Inflammatory macrophage treated with lipopolysaccharide for 4 hours (primary cell): ENCODE data around the gene TGIF2.
"Not testable (repeated sequence)": the region's sequence is repeated elsewhere in the genome, so short reads cannot be mapped to it uniquely, and the experiment has no call there.

Experiments
- DNase-seq: peaks from one replicate; pipeline ENCODE4 v3.0.0-alpha.2; 2020

Gene TGIF2

GRCh38 chr20:36579996-36580545 lies 6.7 kb downstream of the TGIF2 start:
- no peak for DNase-seq

DNA sequence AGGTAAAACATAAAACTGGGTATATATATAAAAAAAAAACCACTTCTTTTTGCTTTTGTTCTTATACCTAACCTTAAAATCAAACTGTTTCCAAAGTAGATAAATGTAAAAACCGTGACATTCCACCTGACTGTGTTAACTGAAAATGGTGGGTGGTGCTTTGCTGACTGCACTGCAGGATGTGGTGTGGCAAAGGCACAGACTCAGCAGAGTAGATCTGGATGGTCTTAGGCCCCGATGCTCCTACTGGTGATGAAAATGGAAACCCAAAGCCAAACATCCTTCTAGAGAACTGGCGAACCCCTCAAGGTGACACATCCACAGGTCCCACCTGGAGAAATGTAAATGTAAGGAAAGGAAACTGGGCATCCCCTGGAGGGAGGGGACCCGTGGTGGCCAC lies 8.9 kb downstream of the TGIF2 start:
- no peak for DNase-seq

DNA sequence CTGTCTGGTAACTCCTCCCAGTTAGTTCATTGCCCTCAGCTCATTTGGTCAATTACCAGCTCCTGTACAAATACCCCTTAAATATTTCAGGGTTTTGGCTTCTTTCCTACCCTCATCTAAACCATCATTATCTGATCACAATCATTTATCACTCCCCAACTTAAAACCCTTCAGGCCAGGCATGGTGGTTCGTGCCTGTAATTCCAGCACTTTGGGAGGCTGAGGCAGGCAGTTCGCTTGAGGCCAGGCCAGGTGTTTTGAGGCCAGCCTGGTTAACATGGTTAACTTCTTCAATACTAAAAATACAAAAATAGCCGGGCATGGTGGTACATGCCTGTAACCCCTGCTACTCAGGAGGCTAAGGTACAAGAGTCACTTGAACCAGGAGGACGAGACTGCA lies 9.4 kb downstream of the TGIF2 start:
- DNase-seq, result no peak

DNA sequence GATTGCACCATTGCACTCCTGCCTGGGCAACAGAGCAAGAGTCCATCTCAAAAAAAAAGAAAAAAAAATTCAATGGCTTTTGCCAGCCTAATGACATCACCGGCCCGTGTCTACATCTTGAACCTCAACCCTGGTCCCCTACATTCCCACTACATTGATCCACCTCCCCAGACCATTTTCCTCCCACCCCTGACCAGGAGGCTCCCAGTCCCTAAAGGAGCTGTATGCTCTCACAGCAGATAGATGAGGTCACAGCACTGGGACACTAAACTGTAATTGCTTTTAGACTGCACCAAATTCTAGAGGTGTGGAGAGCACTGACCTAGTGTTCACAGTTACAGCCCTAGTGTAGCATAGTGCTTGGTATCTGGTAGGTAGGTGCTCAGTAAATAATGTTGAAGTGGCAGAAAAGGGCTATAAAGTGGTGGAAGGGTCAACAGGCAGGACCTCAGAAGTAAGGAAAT lies 10.7 kb downstream of the TGIF2 start:
- no peak for DNase-seq

GRCh38 chr20:36585410-36586125 lies 12.2 kb downstream of the TGIF2 start:
- DNase-seq, result no peak

DNA sequence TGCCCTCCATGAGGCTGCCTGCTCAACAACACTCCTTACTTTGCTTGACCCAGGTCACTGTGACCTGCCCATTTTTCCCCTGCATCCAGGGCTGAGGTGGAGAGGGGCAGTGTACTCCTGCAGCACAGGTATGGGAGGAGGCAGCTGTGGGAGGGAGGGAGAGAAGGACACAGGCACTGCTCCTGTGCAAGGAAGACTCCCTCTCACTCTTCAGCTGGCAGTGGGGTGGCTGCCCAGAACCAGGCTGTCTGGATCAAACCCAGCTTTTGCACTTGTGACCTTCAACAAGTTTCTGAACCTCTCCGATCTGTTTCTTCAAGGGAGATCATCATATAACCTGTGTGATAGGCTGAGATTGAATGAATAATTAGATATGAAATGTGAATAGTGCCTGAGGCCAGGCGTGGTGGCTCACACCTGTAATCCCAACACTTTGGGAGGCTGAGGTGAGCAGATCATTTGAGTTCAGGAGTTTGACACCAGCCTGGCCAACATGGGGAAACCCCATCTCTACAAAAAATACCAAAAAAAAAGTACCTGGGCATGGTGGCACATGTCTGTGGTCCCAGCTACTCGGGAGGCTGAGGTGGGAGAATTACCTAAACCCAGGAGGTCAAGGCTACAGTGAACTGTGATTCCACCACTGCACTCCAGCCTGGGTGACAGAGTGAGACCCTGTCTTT lies 14.1 kb downstream of the TGIF2 start:
- no peak for DNase-seq

GRCh38 chr20:36591281-36591680 lies 17.9 kb downstream of the TGIF2 start:
- no peak for DNase-seq

GRCh38 chr20:36591854-36592641 lies 18.7 kb downstream of the TGIF2 start:
- peak; percentile 8 for DNase-seq

DNA sequence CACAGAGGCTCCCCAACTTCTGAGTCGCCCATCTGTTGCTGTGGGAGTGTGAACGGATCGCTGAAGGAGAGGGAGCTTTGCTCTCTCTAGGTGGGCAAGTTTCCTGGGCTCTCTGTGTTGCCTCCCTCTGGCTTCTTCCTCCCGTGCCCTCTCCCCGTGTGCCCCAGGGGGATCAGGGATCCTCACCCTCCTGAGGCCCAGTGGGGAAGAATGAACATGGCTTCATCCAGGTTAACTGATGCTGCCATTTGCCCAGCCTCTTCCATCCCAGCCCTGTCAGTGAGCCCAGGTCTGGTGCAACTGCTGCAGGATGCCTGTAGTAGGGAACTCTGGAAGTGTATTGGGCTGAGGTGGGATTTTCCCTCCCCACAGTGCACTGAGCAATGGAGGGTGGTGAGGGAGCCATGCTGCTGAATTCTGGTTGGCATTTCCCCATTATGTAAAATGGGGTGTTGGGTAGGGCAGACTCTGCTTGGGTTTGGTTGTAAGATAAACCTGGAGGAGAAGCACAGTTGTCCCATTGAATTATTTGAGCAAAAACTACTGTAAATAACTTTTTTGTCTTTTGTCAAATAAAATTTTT lies 20.0 kb downstream of the TGIF2 start:
- DNase-seq, result no peak

DNA sequence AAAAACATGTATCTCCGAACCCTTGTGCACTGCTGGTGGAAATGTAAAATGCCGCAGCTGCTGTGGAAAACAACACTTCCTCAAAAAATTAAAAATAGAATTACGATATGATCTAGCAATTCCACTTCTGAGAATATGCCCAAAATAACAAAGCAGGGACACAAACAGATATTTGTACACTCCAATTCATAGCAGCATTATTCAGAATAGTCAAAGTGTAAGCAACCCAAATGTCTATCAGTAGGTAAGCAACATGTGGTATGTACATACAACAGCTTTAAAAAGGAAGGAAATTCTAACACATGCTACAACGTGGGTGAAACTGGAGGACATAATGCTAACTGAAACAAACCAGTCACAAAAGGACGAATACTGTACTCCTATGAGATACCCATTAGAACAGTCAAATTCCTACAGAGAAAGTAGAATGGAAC lies 26.5 kb downstream of the TGIF2 start:
- peak; percentile 52 for DNase-seq

- peak; percentile 57 for DNase-seq
Measured at GRCh38 chr20:36601540-36601939, 28.1 kb downstream of the TGIF2 start.

DNA sequence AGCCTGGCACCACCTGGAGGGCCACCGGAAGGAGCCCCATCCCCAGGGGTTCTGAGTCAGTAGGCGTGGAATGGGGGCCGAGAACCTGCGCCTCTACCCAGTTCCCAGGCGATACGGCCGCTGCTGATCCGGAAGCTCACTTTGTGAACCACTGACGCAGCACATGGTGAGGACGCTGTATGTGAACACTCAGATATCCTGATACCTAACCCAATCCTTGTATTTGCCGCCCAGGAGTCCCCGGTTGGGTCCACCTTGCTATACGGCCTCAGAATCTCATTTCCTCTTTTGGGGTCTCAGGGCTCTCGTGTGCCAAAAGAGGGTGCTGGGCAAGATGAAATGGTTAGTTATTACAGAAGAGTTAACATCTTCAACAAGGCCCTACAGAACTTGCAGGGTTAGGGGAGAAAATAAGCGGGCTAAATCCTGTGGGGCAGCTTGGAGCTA lies 31.6 kb downstream of the TGIF2 start:
- DNase-seq, result peak; percentile 45

- peak; percentile 99 for DNase-seq
Measured at GRCh38 chr20:36605399-36606157, 32.2 kb downstream of the TGIF2 start, which contains the start of gene RAB5IF. TSS of gene RAB5IF (plus strand) at chr20:36605779. CDS start at chr20:36605952, 173 bp downstream.

DNA sequence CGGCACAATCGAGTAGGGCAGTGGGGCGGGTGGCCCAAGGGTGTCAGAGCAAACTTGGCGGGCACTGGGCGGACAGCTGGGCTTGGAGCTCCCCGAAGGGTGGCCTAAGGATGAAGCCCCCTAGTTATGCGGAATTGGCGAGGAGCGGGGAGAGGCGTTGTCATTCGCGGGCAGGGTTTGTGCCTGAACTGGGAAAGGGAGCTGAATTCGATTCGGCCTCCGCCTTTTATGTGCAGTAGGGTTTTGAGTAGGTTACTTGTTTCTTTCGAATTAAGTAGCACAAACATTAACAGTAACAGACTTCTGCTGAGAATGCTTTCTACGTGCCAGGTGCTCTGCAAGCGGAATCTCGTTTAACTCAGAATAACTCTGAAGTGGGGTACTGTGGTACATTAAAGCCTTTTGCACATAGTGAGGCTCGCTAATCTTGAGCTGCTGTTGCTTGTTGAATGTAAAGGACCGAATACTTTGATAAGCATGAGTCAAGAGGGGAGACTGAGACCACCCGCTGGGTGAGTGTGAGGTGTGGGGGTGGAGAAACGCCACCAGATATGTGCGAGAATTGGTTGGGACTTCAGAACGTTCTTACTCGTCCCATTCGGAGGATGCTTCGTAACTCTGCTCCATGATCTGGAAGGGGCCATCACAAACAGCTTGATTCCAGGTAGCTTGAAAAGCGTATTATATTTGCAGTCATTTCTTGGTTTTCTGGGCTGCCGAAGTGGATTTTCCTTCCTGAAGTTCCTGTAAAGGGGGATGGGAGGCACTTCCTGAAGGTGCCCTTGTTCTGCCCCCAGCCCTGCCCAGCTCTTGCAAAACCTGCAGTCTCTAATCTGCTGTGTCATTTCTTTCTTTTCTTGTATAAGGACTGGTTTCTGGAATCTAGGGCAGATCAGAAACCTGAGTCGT lies 33.0 kb downstream of the TGIF2 start:
- DNase-seq, result peak; percentile 89

DNA sequence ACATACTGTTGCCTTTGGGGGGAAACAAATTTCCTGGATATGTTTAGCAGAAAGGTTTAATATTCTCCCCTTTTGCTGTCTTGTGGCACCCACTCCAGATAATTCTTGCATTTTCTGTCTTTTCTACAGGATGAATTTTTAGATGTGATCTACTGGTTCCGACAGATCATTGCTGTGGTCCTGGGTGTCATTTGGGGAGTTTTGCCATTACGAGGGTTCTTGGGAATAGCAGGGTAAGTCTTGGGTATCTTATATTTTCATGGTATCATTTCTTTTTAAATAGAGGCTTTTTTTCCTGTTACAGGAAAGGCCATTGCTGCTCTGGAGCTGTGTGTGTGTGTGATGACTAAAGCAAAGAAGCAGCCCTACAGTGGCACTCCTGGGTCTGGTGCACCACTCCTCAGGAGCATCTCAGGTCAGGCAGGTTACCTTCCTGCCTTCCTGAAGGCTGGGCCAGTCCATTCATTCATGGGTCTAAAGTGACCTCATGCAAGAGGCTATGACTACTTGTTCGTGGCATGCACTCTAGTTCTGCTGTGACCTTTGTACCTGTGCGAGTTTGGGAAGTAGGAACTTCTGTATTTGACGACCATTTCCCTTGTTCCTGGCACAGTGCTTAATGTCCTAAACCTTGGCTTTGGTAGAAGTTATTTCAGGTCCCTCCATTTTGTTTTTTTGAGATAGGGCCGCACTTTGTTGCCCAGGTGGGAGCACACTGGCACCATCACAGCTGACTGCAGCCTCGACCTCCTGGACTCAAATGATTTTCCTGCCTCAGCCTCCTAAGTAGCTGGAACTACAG lies 34.4 kb downstream of the TGIF2 start:
- peak; percentile 28 for DNase-seq

- DNase-seq, result not testable (repeated sequence)
Measured at GRCh38 chr20:36608388-36608728, 35.0 kb downstream of the TGIF2 start.

DNA sequence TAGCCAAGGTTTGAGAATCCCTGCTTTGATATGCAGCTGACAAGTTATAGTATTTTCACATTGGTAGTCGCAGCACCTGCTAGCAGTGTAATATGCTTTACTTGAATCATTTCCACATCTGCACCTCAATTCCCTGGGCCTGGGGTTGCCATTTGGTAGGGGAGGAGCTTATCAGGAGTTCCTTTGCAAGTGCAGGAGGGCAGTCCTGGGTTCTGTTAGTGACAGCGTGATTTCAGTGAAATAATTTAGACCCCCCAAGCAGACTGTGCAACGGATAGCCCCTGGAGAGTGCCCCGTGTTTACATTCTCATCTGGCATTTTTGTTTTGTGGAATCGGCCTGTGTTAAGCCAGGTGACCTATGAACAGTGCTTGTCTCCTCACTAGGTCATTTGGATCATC lies 38.2 kb downstream of the TGIF2 start:
- no peak for DNase-seq

DNA sequence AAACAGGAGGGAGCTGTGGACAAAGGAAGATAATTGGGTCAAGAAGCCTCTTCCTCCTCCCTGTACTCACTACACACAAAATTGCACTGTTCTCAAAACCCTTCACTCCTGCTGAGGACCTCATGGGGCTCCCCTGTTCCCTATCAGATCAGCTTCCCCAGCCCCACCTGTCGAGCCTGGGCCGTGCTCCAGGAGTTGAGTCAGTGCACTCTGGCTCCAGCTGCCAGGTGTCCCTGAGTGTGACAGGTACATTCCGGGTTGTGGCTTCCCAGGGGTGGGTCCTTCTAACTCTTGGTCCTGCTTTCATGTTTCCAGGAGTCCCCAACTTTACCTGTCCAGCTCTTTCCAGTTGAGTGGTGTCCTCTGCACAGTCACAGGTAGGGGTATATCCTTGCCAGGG lies 40.6 kb downstream of the TGIF2 start:
- no peak for DNase-seq

GRCh38 chr20:36614781-36615557 lies 41.6 kb downstream of the TGIF2 start:
- DNase-seq, result no peak
